K562 (cell line): ENCODE results near the gene ZNRF3.

Experiments used
- CHCHD3 ChIP-seq: fragments of 250-450 bp; sonication (Bioruptor Pico); IDR thresholded peaks from 2 replicates; pipeline ENCODE4 v2.1.2; 2022; ENCODE audit warnings: mild to moderate bottlenecking
- CTCF ChIP-seq, 3 experiments: IDR thresholded peaks in 2 of 3; conservative IDR thresholded peaks in 1 of 3; 2 replicates each; pipeline ENCODE4 v1.5.1; 2011 to 2012; ENCODE audit warnings: low read length in 3 of 3, mild to moderate bottlenecking in 3 of 3, control low read depth in 2 of 3, improper control_type of control experiment in 1 of 3, inconsistent platforms in 1 of 3, low read depth in 1 of 3, mixed read lengths in 1 of 3, moderate library complexity in 1 of 3; ENCODE audit not compliant: insufficient read depth in 2 of 3
- CUX1 ChIP-seq: fragments of 200-800 bp; sonication (Bioruptor generic); IDR thresholded peaks from 2 replicates; pipeline ENCODE4 v1.6.1; 2016; ENCODE audit warnings: missing genetic modification characterization, missing compliant biosample characterization
- ELF1 ChIP-seq: fragments of 200-800 bp; sonication (Bioruptor generic); IDR thresholded peaks from 2 replicates; pipeline ENCODE4 v1.6.1; 2016; ENCODE audit warnings: missing genetic modification characterization, missing compliant biosample characterization
- ESRRA ChIP-seq: fragments of 450-650 bp; IDR thresholded peaks from 2 replicates; pipeline ENCODE4 v1.6.1; 2014; ENCODE audit warnings: low read depth, mild to moderate bottlenecking, moderate library complexity, borderline replicate concordance
- POLR2A ChIP-seq: fragments of 450-650 bp; conservative IDR thresholded peaks from 2 replicates; pipeline ENCODE4 v1.6.1; 2016
- POLR2AphosphoS5 ChIP-seq: IDR thresholded peaks from 2 replicates; pipeline ENCODE4 v1.6.1; 2011; ENCODE audit warnings: mild to moderate bottlenecking, low read depth, low read length, moderate library complexity; ENCODE audit not compliant: control insufficient read depth, insufficient read depth
- TCF7L2 ChIP-seq: fragments of 150-350 bp; IDR thresholded peaks from 2 replicates; pipeline ENCODE4 v1.6.1; 2016; ENCODE audit warnings: low read depth, mild to moderate bottlenecking, low read length, moderate library complexity
- TFAM ChIP-seq: fragments of 250-450 bp; sonication (Bioruptor Pico); conservative IDR thresholded peaks from 2 replicates; pipeline ENCODE4 v1.5.0; 2021; ENCODE audit warnings: mild to moderate bottlenecking, moderate library complexity
- ZFX ChIP-seq: sonication (generic); formaldehyde crosslinking; IDR thresholded peaks from 2 replicates; pipeline ENCODE4 v1.8.0; 2022; ENCODE audit warnings: mild to moderate bottlenecking, missing genetic modification reagents, moderate library complexity
- ZNF407 ChIP-seq: fragments of 450-650 bp; IDR thresholded peaks from 2 replicates; pipeline ENCODE4 v1.6.1; 2016; ENCODE audit warnings: low read depth
- ZSCAN29 ChIP-seq: fragments of 450-650 bp; IDR thresholded peaks from 2 replicates; pipeline ENCODE4 v1.6.1; 2017

GRCh38 chr22:28978158-28978557, 94.8 kb downstream of the ZNRF3 start:
- TF ChIP-seq TCF7L2, result no peak
- no peak for TF ChIP-seq ZNF407
- no peak for TF ChIP-seq CTCF (IDR thresholded peaks at IDR 0.05 in 2 of 3, conservative IDR thresholded peaks at IDR 0.05 in 1 of 3; ENCODE audit: insufficient read depth in 2 of 3, low read depth in 1 of 3, low read length in 3 of 3)
- TF ChIP-seq POLR2A, result no peak
- TF ChIP-seq ESRRA, result no peak
- TF ChIP-seq ELF1 (tag), result no peak
- TF ChIP-seq POLR2AphosphoS5, result no peak
- no peak for TF ChIP-seq ZSCAN29
- no peak for TF ChIP-seq TFAM (CRISPR knock-in tag)
- TF ChIP-seq CHCHD3, result no peak
- no peak for TF ChIP-seq CUX1
- TF ChIP-seq ZFX (CRISPR knock-in tag), result no peak
